Parathyroid adenoma (tissue), 2 donors: ENCODE measurements around the gene LFNG.

Experiments
- H2AFZ ChIP-seq: fragments of 300-600 bp; sonication (generic); one replicate; pipeline ENCODE4 v1.7.0; 2017; ENCODE audit warnings: antibody characterized with exemption, mild to moderate bottlenecking
- H3K27ac ChIP-seq: fragments of 300-600 bp; sonication (generic); one replicate; pipeline ENCODE4 v1.7.0; 2017
- H3K27me3 ChIP-seq: fragments of 300-600 bp; sonication (generic); one replicate; pipeline ENCODE4 v1.7.0; 2017; ENCODE audit warnings: low read length; ENCODE audit not compliant: control insufficient read depth, insufficient read depth
- H3K36me3 ChIP-seq: fragments of 300-600 bp; sonication (generic); one replicate; pipeline ENCODE4 v1.7.0; 2017; ENCODE audit warnings: low read length; ENCODE audit not compliant: control insufficient read depth, insufficient read depth
- H3K4me1 ChIP-seq: fragments of 300-600 bp; sonication (generic); one replicate; pipeline ENCODE4 v1.7.0; 2017; ENCODE audit warnings: control low read depth
- H3K4me2 ChIP-seq: fragments of 300-600 bp; sonication (generic); one replicate; pipeline ENCODE4 v1.7.0; 2017; ENCODE audit warnings: low read length
- H3K4me3 ChIP-seq: fragments of 300-600 bp; sonication (generic); one replicate; pipeline ENCODE4 v1.7.0; 2017; ENCODE audit warnings: low read depth, low read length
- H3K79me2 ChIP-seq: fragments of 300-600 bp; sonication (generic); one replicate; pipeline ENCODE4 v1.7.0; 2017; ENCODE audit warnings: control low read depth
- H3K9ac ChIP-seq: fragments of 300-600 bp; sonication (generic); one replicate; pipeline ENCODE4 v1.7.0; 2017; ENCODE audit warnings: mild to moderate bottlenecking
- H3K9me3 ChIP-seq: fragments of 300-600 bp; sonication (generic); one replicate; pipeline ENCODE4 v1.7.0; 2017; ENCODE audit warnings: low read length; ENCODE audit not compliant: control insufficient read depth
- TF ChIP-seq, protein P1 (sequence below): fragments of 300-600 bp; sonication (generic); IDR thresholded peaks from one replicate; pipeline ENCODE4 v1.7.0; 2017; ENCODE audit warnings: antibody characterized with exemption, mild to moderate bottlenecking
- donor health status: primary hyperparathyroidism.

LFNG gene

GRCh38 chr7:2512713-2513112, 6.9 kb upstream of the LFNG start:
- Histone ChIP-seq H3K36me3 (no peaks in the 10 kb centered on the region), H3K4me2 (no peak overlapping the region), H3K79me2 (no peaks in the 10 kb centered on the region), H3K4me1 (no peaks in the 10 kb centered on the region), H3K4me3 (no peak overlapping the region), H3K9me3 (no peaks in the 10 kb centered on the region), H2AFZ (no peak overlapping the region), H3K27me3 (no peaks in the 10 kb centered on the region), H3K27ac (no peak overlapping the region), H3K9ac (no peak overlapping the region)
- TF ChIP-seq, protein P1, sequence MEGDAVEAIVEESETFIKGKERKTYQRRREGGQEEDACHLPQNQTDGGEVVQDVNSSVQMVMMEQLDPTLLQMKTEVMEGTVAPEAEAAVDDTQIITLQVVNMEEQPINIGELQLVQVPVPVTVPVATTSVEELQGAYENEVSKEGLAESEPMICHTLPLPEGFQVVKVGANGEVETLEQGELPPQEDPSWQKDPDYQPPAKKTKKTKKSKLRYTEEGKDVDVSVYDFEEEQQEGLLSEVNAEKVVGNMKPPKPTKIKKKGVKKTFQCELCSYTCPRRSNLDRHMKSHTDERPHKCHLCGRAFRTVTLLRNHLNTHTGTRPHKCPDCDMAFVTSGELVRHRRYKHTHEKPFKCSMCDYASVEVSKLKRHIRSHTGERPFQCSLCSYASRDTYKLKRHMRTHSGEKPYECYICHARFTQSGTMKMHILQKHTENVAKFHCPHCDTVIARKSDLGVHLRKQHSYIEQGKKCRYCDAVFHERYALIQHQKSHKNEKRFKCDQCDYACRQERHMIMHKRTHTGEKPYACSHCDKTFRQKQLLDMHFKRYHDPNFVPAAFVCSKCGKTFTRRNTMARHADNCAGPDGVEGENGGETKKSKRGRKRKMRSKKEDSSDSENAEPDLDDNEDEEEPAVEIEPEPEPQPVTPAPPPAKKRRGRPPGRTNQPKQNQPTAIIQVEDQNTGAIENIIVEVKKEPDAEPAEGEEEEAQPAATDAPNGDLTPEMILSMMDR: no peak

DNA sequence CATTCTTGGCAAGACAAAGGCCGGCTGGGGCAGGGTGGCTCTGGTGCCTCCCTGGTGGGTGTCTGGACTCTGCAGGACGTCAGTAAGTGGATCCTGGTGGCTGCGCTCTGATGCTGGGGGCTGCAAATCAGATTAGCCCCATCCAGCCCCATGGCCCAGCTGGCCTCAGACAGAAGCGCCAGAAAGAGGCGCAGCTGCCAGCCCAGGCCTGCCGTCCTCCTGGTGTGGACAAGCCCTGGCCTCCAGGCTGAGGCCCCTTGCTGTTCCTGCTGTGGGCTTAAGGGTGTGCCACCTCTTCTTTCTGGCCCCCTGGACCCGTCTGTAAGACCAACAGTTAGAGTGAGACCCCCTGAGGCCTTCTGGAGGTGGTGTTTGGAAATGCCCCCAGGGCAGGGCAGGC, 5.9 kb upstream of the LFNG start:
- Histone ChIP-seq H2AFZ (no peak overlapping the region), H3K4me1 (no peaks in the 10 kb centered on the region), H3K36me3 (no peaks in the 10 kb centered on the region), H3K4me2 (no peak overlapping the region), H3K79me2 (no peaks in the 10 kb centered on the region), H3K9me3 (no peaks in the 10 kb centered on the region), H3K9ac (no peak overlapping the region), H3K27ac (no peak overlapping the region), H3K4me3 (no peak overlapping the region), H3K27me3 (no peaks in the 10 kb centered on the region)
- TF ChIP-seq, protein P1: no peak

GRCh38 chr7:2514473-2515423, 4.8 kb upstream of the LFNG start:
- TF ChIP-seq, protein P1: no peak
- no peaks in the 10 kb centered on the region for H3K79me2 ChIP-seq

DNA sequence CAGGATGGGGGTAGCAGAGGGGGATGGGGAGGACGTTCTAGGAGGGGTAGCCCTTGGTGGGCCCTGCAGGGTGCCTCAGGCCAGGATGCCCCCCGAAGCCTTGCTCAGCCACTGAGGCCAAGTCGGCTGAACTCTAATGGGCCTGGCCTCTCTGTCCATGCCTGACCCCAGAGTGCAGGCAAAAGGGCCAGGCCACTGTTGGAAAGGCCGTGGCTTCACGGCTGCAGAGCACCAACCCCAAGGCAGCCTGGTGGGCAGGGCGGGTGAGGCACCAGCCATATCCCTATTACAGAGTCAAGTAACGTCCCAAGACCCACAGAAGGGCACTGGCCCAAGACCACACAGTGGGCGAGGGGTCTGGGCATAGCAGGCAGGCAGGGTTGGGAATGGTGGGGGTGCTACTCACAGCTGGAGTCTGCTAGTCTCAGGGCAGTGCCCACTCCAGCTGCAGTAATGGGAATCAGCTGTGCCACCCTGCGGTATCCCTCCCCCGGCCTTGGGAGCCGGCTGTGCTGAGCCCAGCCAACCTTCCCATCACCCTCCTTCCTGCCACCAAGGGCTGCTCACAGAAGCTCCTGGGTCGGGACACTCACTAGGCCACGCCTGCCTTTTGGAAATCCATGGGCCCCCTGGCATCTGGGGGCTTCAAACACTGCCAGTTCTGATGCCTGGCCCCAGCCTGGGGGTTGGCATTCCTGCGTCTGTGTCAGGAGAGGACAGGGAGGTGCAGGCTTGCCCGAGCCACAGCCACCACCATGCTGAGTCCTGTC, 4.0 kb upstream of the LFNG start:
- TF ChIP-seq, protein P1: no peak
- no peak overlapping the region for H3K4me3 ChIP-seq
- H3K4me2 ChIP-seq: no peak overlapping the region
- no peak overlapping the region for H3K27ac ChIP-seq
- no peaks in the 10 kb centered on the region for H3K27me3 ChIP-seq
- H3K4me1 ChIP-seq: no peaks in the 10 kb centered on the region
- H3K79me2 ChIP-seq: no peaks in the 10 kb centered on the region
- H3K9me3 ChIP-seq: no peaks in the 10 kb centered on the region
- no peak overlapping the region for H2AFZ ChIP-seq
- no peaks in the 10 kb centered on the region for H3K36me3 ChIP-seq
- H3K9ac ChIP-seq: no peak overlapping the region

More at GRCh38 chr7:2514473-2515423, 4.8 kb upstream of the LFNG start:
- Histone ChIP-seq H3K27me3 (no peaks in the 10 kb centered on the region), H3K9ac (no peak overlapping the region), H3K27ac (no peak overlapping the region), H3K4me3 (no peak overlapping the region), H3K4me2 (no peak overlapping the region), H3K4me1 (no peaks in the 10 kb centered on the region), H3K9me3 (no peaks in the 10 kb centered on the region), H2AFZ (no peak overlapping the region), H3K36me3 (no peaks in the 10 kb centered on the region)
